ENCODE data around the gene LBHD1. TPM values are rescaled to one million over a fixed set of nuclear protein-coding genes. Genes with fewer than 3 reads are reported as not detected.

The LBHD1 gene
- total and polyA plus RNA-seq, 7 donors = 0.74 to 3.6 (median 1.8) TPM

GRCh38 chr11:62710001-62710345 is 37.9 kb upstream of the LBHD1 start:
- DNase-seq (peak in 1 of 2 donors; percentile 37), ATAC-seq (peak in 1 of 4 donors; percentile 4)
- Histone ChIP-seq H3K4me3 (peak overlapping the region; percentile 92), H3K9me3 (no peaks in the 10 kb centered on the region), H3K27me3 (ENCODE audit: insufficient read depth in 3 of 3, low read length in 2 of 3) (no peaks in the 10 kb centered on the region), H3K36me3 (ENCODE audit: insufficient read depth in 1 of 2, low read depth in 1 of 2) (peaks cover 0 to 47% of the 10 kb centered on the region in 2 donors), H3K27ac (peak overlapping the region; percentile 99), H3K4me1 (peaks cover 52% of the 10 kb centered on the region)
- TF ChIP-seq CTCF (IDR thresholded peaks at IDR 0.05) = no peak
- intact Hi-C loops (cut with DNase I) = no loop called here
- WGBS, 3 donors = 43 to 53% (median 51%) methylated on average over 7 of the region's 7 CpGs

GRCh38 chr11:62709247-62710000 is 37.4 kb upstream of the LBHD1 start:
- peak; percentile 97 to 99 for DNase-seq
- no peaks in the 10 kb centered on the region for H3K27me3 ChIP-seq (ENCODE audit: insufficient read depth in 3 of 3, low read length in 2 of 3)
- TF ChIP-seq CTCF (IDR thresholded peaks at IDR 0.05) = no peak
- WGBS, 3 donors = 0% methylated on average over 47 of the region's 47 CpGs
- ATAC-seq = peak; percentile 84 to 88 (median 86)
- H3K27ac ChIP-seq = peak overlapping the region; percentile 99
- intact Hi-C loops (cut with DNase I) = no loop called here
- H3K36me3 ChIP-seq (ENCODE audit: insufficient read depth in 1 of 2, low read depth in 1 of 2) = peaks cover 0 to 46% of the 10 kb centered on the region in 2 donors
- H3K4me1 ChIP-seq = peaks cover 57% of the 10 kb centered on the region
- peak overlapping the region; percentile 92 for H3K4me3 ChIP-seq
- H3K9me3 ChIP-seq = no peaks in the 10 kb centered on the region

GRCh38 chr11:62708793-62709192 is 36.7 kb upstream of the LBHD1 start:
- peak in 1 of 4 donors; percentile 2 for ATAC-seq

GRCh38 chr11:62708392-62708791 is 36.3 kb upstream of the LBHD1 start:
- no peak for TF ChIP-seq CTCF (IDR thresholded peaks at IDR 0.05)
- intact Hi-C loops (cut with DNase I) = no loop called here
- H3K27me3 ChIP-seq (ENCODE audit: insufficient read depth in 3 of 3, low read length in 2 of 3) = no peaks in the 10 kb centered on the region
- peak overlapping the region; percentile 99 for H3K27ac ChIP-seq
- peak overlapping the region; percentile 92 for H3K4me3 ChIP-seq
- no peaks in the 10 kb centered on the region for H3K9me3 ChIP-seq
- peaks cover 53% of the 10 kb centered on the region for H3K4me1 ChIP-seq
- ATAC-seq (no peak), DNase-seq (no peak)
- H3K36me3 ChIP-seq (ENCODE audit: insufficient read depth in 1 of 2, low read depth in 1 of 2) = peaks cover 0 to 36% of the 10 kb centered on the region in 2 donors
- WGBS, 3 donors = 69 to 71% (median 71%) methylated on average over 5 of the region's 5 CpGs

More at GRCh38 chr11:62708793-62709192, 36.7 kb upstream of the LBHD1 start:
- Histone ChIP-seq H3K27me3 (ENCODE audit: insufficient read depth in 3 of 3, low read length in 2 of 3) (no peaks in the 10 kb centered on the region), H3K9me3 (no peaks in the 10 kb centered on the region), H3K27ac (peak overlapping the region; percentile 99), H3K36me3 (ENCODE audit: insufficient read depth in 1 of 2, low read depth in 1 of 2) (peaks cover 0 to 40% of the 10 kb centered on the region in 2 donors), H3K4me3 (peak overlapping the region; percentile 92), H3K4me1 (peaks cover 57% of the 10 kb centered on the region)
- no peak for TF ChIP-seq CTCF (IDR thresholded peaks at IDR 0.05)
- intact Hi-C loops (cut with DNase I) = no loop called here
- WGBS, 3 donors = 1 to 8% (median 5%) methylated on average over 7 of the region's 7 CpGs
- DNase-seq = no peak

All from psoas muscle (tissue), 8 donors.